Measurements from ENCODE around the gene HTRA2.

The HTRA2 gene

GRCh38 chr2:74512744-74513604, 16.8 kb upstream of the HTRA2 start:
- H3K4me3 ChIP-seq (ENCODE audit: low read depth in 1 of 2, low read length in 2 of 2), result no peak overlapping the region
- H3K9ac ChIP-seq (ENCODE audit: low read depth, low read length), result no peak overlapping the region
- H3K9me3 ChIP-seq (ENCODE audit: insufficient read depth, low read length, severe bottlenecking), result no peaks in the 10 kb centered on the region
- no peaks in the 10 kb centered on the region for H4K20me1 ChIP-seq (ENCODE audit: insufficient read depth, low read length)
- TF ChIP-seq EZH2 (IDR thresholded peaks at IDR 0.05; ENCODE audit: borderline replicate concordance, low read depth, low read length, severe bottlenecking) (no peak), CTCF (IDR thresholded peaks at IDR 0.05; ENCODE audit: borderline replicate concordance, extremely low read depth, low read length, poor library complexity, severe bottlenecking) (no peak)
- no peak for DNase-seq
- H2AFZ ChIP-seq (ENCODE audit: low read depth, low read length), result no peak overlapping the region
- ATAC-seq (ENCODE audit: insufficient read depth, low read depth), result no peak
- peaks cover 16% of the 10 kb centered on the region for H3K4me1 ChIP-seq (ENCODE audit: insufficient read depth, low read length)
- no peak overlapping the region for H3K4me2 ChIP-seq (ENCODE audit: insufficient read depth, low read length)
- H3K27ac ChIP-seq (ENCODE audit: low read length), result no peak overlapping the region
- H3K36me3 ChIP-seq (ENCODE audit: insufficient read depth, low read length), result no peaks in the 10 kb centered on the region
- H3K27me3 ChIP-seq (ENCODE audit: insufficient read depth, low read length, poor library complexity), result peaks cover 19% of the 10 kb centered on the region
- H3K79me2 ChIP-seq (ENCODE audit: insufficient read depth, low read length), result no peaks in the 10 kb centered on the region

DNA sequence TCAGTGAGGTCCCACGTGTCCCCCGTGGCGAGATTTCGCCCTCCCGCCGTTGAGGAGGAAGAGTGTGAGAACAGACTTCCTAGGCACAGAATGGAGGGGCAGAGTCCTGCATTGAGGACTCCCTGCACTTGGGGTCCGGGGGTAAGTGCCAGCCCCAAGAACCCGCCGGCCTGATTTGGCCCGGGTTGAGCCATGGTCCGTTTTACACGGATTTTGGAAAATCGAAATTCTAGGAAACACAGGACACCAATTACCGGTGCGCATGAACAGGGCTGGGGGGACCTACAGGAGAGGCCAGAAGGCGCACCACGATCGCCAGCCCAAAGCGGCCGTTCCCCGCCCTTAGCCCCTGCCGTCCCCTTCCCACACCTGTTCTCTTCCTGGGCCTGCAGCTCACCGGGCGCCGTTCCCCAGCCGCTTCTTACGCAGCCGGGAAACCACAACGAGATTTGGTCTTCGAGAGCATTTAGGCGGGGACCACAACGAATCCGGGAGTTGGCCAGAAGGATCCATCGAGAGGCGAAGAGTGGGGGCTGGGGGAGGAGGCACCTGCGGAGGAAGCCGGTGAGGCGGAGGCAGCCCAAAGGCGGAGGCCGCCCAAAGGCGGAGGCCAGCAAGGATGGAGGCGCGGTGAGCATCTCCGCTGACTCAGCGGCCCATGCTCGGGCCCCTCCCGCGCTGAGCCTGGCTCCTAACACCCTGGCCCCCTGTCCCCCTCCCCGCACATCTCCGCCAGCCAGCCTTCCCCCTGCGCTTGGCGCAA, 15.9 kb upstream of the HTRA2 start:
- Histone ChIP-seq H2AFZ (ENCODE audit: low read depth, low read length) (no peak overlapping the region; the same call in 1 of the 2 replicates), H3K9ac (ENCODE audit: low read depth, low read length) (no peak overlapping the region)
- DNase-seq, result peak; percentile 68

More for the DNA sequence above, 15.9 kb upstream of the HTRA2 start:
- Histone ChIP-seq H3K4me3 (ENCODE audit: low read depth in 1 of 2, low read length in 2 of 2) (no peak overlapping the region), H3K9me3 (ENCODE audit: insufficient read depth, low read length, severe bottlenecking) (no peaks in the 10 kb centered on the region), H3K36me3 (ENCODE audit: insufficient read depth, low read length) (no peaks in the 10 kb centered on the region), H3K27me3 (ENCODE audit: insufficient read depth, low read length, poor library complexity) (peaks cover 23% of the 10 kb centered on the region), H3K4me1 (ENCODE audit: insufficient read depth, low read length) (peaks cover 8% of the 10 kb centered on the region; the same call in 1 of the 2 replicates), H3K4me2 (ENCODE audit: insufficient read depth, low read length) (peak overlapping the region; percentile 17; the same call in 1 of the 2 replicates), H3K27ac (ENCODE audit: low read length) (no peak overlapping the region), H4K20me1 (ENCODE audit: insufficient read depth, low read length) (no peaks in the 10 kb centered on the region), H3K79me2 (ENCODE audit: insufficient read depth, low read length) (no peaks in the 10 kb centered on the region)
- TF ChIP-seq EZH2 (IDR thresholded peaks at IDR 0.05; ENCODE audit: borderline replicate concordance, low read depth, low read length, severe bottlenecking), result peak; percentile 75
- no peak for TF ChIP-seq CTCF (IDR thresholded peaks at IDR 0.05; ENCODE audit: borderline replicate concordance, extremely low read depth, low read length, poor library complexity, severe bottlenecking)
- ATAC-seq (ENCODE audit: insufficient read depth, low read depth), result peak; percentile 76

All from DND-41 (cell line).